NB4 (cell line): ENCODE results near the gene AFAP1L2.
"Not testable (repeated sequence)": the region's sequence is repeated elsewhere in the genome, so short reads cannot be mapped to it uniquely, and the experiment has no call there.

Experiments used
- DNase-seq: peaks from one replicate; pipeline ENCODE4 v3.0.0; 2010; ENCODE audit warnings: low read depth
- H3K4me3 ChIP-seq: one replicate; pipeline ENCODE4 v1.5.1; 2011; ENCODE audit warnings: mild to moderate bottlenecking, low read depth, low read length, moderate library complexity
- CTCF ChIP-seq: IDR thresholded peaks from one replicate; pipeline ENCODE4 v1.5.1; 2012; ENCODE audit warnings: low read depth, low read length
- MAX ChIP-seq: IDR thresholded peaks from 2 replicates; pipeline ENCODE4 v1.6.1; 2011; ENCODE audit warnings: low read depth, low read length
- MYC ChIP-seq: IDR thresholded peaks from 2 replicates; pipeline ENCODE4 v1.6.1; 2011; ENCODE audit warnings: low read depth, low read length
- POLR2A ChIP-seq: IDR thresholded peaks from 2 replicates; pipeline ENCODE4 v1.6.1; 2011; ENCODE audit warnings: mild to moderate bottlenecking; ENCODE audit not compliant: insufficient read length; ENCODE audit errors: extremely low read depth

AFAP1L2 gene

GRCh38 chr10:114337510-114338462, 66.5 kb downstream of the AFAP1L2 start:
- TF ChIP-seq POLR2A (no peak), MAX (no peak), MYC (no peak), CTCF (no peak)
- H3K4me3 ChIP-seq: no peak overlapping the region
- DNase-seq: no peak

GRCh38 chr10:114336823-114337509, 67.3 kb downstream of the AFAP1L2 start:
- TF ChIP-seq POLR2A (no peak), MAX (no peak), MYC (no peak), CTCF (no peak)
- no peak for DNase-seq

GRCh38 chr10:114335614-114336013, 68.7 kb downstream of the AFAP1L2 start:
- no peak for DNase-seq
- TF ChIP-seq POLR2A: no peak
- TF ChIP-seq MAX: no peak
- TF ChIP-seq MYC: no peak
- no peak for TF ChIP-seq CTCF
- H3K4me3 ChIP-seq: no peak overlapping the region

More at GRCh38 chr10:114336823-114337509, 67.3 kb downstream of the AFAP1L2 start:
- H3K4me3 ChIP-seq: no peak overlapping the region

GRCh38 chr10:114334301-114334700, 70.0 kb downstream of the AFAP1L2 start:
- no peak for DNase-seq
- H3K4me3 ChIP-seq: no peak overlapping the region
- no peak for TF ChIP-seq CTCF
- no peak for TF ChIP-seq MYC
- no peak for TF ChIP-seq MAX
- TF ChIP-seq POLR2A: no peak

- H3K4me3 ChIP-seq, DNase-seq: not testable (repeated sequence)
Observed at GRCh38 chr10:114333441-114333840, 70.9 kb downstream of the AFAP1L2 start.
